ENCODE measurements around the gene KYNU.
A peak's percentile ranks its signal among the peaks of the same experiment; 100 is the strongest.
"Not testable (repeated sequence)": the region's sequence is repeated elsewhere in the genome, so short reads cannot be mapped to it uniquely, and the experiment has no call there.

Gene KYNU

DNA sequence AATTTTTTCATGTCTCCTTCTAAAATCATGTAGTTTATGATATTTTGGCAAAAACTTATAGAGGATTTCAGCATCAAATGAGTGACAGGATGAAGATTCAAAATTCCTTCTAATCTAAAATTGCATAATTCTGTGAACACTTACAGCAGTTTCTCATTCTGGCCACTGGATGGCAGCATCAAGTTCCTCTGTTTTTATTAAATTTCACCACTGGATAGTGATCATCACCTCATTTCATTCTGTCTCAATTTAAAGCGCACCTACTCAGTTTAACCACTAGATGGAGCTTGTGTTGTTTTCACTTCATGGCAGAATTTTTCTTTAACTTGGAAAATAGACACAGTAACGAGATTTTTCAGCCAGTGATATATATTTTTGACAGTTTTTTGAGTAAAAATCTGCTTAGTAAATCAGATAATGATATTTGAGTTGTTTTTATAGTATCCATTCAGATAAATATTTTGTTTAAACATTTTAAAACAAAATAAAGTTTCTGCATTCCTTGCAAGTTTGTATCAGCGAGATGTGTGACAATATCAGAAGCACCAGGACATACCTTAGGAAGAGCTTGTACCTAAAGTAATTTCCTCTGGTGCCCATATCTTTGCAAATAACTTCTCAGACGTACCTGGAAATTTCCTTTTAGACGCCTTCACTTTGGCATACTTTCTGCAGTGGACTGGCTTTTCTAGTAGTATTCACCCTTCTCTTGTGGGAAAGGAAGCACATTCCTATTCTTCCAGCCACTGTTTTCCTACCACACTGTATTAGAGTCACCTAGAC is 157.0 kb downstream of the KYNU start:
- TF ChIP-seq ZC3H10 (CRISPR knock-in tag; IDR thresholded peaks at IDR 0.05), result no peak
- no peak for TF ChIP-seq ISL1 (CRISPR knock-in tag; IDR thresholded peaks at IDR 0.05)
- TF ChIP-seq SNAI2 (CRISPR knock-in tag; IDR thresholded peaks at IDR 0.05), result no peak
- TF ChIP-seq, protein P1, sequence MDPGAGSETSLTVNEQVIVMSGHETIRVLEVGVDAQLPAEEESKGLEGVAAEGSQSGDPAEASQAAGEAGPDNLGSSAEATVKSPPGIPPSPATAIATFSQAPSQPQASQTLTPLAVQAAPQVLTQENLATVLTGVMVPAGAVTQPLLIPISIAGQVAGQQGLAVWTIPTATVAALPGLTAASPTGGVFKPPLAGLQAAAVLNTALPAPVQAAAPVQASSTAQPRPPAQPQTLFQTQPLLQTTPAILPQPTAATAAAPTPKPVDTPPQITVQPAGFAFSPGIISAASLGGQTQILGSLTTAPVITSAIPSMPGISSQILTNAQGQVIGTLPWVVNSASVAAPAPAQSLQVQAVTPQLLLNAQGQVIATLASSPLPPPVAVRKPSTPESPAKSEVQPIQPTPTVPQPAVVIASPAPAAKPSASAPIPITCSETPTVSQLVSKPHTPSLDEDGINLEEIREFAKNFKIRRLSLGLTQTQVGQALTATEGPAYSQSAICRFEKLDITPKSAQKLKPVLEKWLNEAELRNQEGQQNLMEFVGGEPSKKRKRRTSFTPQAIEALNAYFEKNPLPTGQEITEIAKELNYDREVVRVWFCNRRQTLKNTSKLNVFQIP (CRISPR knock-in tag; IDR thresholded peaks at IDR 0.05; ENCODE audit: borderline replicate concordance, low read depth), result no peak
- ATAC-seq, result peak; percentile 87

DNA sequence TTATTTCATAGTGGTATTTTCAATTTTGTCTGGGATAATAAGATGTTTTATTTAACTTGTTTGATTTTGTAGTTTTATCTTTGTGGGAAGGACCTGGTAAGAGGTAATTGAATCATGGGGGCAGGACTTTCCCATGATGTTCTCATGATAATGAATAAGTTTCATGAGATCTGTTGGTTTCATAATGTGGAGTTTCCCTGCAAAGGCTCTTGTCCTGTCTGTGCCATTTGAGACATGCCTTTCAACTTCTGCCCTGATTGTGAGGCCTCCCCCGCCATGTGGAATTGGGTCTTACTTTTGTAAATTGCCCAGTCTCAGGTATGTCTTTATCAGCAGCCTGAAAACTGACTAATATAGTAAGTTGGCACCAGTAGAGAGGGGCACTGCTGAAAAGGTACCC is 174.0 kb downstream of the KYNU start:
- TF ChIP-seq TOX (CRISPR knock-in tag; IDR thresholded peaks at IDR 0.05; ENCODE audit: borderline replicate concordance) (no peak), ZNF565 (CRISPR knock-in tag; conservative IDR thresholded peaks at IDR 0.05; ENCODE audit: low read depth) (no peak), GLIS3 (CRISPR knock-in tag; IDR thresholded peaks at IDR 0.05) (no peak)
- ATAC-seq, result no peak

DNA sequence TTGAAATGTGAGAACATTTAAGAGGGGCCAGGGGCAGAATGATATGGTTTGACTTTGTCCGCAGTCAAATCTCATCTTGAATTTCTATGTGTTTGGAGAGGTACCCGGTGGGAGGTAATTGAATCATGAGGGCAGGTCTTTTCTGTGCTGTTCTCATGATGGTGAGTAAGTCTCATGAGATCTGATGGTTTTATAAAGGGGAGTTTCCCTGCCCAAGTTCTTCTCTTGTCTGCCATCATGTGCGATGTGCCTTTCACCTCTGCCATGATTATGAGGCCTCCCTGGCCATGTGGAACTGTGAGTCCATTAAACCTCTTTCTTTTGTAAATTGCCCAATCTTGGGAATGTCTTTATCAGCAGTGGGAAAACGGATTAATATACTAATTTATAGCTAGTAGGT is 176.0 kb downstream of the KYNU start:
- not testable (repeated sequence) for ATAC-seq

DNA sequence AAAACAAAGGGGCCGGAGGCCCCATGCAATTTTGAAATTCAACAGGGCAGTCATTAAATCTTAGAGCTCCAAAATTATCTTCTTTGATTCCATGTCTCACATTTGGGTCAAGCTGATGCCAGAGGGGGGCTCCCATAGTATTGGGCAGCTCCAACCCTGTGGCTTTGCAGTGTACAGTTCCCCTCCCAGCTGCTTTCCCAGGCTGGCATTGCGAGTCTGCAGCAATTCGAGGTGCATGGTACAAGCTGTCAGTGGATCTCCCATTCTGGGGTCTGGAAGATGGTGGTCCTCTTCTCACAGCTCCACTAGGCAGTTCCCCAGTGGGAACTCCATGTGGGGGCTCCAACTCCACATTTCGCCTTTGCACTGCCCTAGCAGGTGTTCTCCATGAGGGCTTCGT is 179.1 kb downstream of the KYNU start:
- no peak for ATAC-seq
- no peak for TF ChIP-seq SNAI2 (CRISPR knock-in tag; IDR thresholded peaks at IDR 0.05)
- TF ChIP-seq TOX (CRISPR knock-in tag; IDR thresholded peaks at IDR 0.05; ENCODE audit: borderline replicate concordance), result no peak
- no peak for TF ChIP-seq GLIS3 (CRISPR knock-in tag; IDR thresholded peaks at IDR 0.05)
- no peak for TF ChIP-seq TCF4 (CRISPR knock-in tag; IDR thresholded peaks at IDR 0.05; ENCODE audit: borderline replicate concordance)
- TF ChIP-seq ZNF8 (CRISPR knock-in tag; IDR thresholded peaks at IDR 0.05), result no peak
- TF ChIP-seq, protein P2, sequence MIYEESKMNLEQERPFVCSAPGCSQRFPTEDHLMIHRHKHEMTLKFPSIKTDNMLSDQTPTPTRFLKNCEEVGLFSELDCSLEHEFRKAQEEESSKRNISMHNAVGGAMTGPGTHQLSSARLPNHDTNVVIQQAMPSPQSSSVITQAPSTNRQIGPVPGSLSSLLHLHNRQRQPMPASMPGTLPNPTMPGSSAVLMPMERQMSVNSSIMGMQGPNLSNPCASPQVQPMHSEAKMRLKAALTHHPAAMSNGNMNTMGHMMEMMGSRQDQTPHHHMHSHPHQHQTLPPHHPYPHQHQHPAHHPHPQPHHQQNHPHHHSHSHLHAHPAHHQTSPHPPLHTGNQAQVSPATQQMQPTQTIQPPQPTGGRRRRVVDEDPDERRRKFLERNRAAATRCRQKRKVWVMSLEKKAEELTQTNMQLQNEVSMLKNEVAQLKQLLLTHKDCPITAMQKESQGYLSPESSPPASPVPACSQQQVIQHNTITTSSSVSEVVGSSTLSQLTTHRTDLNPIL (CRISPR knock-in tag; IDR thresholded peaks at IDR 0.05; ENCODE audit: low read depth), result no peak

DNA sequence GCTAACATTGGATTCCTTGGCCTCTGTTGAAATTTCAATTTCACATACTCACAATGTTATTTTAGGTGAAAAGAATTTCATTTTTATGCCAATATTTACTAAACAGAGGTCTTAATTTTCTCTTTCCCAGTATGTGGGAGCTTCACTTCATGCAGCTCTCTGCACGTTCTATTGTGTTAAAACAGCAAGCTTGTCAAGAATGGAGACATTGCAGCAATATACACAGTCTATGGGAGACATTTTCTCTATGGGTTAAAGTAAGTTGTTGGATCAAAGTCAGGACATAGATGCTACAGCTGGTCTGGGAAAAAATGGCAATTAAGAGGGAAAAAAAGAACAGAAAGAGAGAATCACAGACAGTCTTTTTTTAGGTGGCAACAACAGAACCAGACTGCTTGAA is 181.4 kb downstream of the KYNU start:
- no peak for ATAC-seq
- TF ChIP-seq, protein P1 (CRISPR knock-in tag; IDR thresholded peaks at IDR 0.05; ENCODE audit: borderline replicate concordance, low read depth), result no peak
- no peak for TF ChIP-seq BACH2 (CRISPR knock-in tag; IDR thresholded peaks at IDR 0.05; ENCODE audit: borderline replicate concordance)
- no peak for TF ChIP-seq RARB (CRISPR knock-in tag; IDR thresholded peaks at IDR 0.05)
- TF ChIP-seq ZNF8 (CRISPR knock-in tag; IDR thresholded peaks at IDR 0.05), result no peak
- TF ChIP-seq ESRRG (CRISPR knock-in tag; IDR thresholded peaks at IDR 0.05), result no peak
- TF ChIP-seq GLIS3 (CRISPR knock-in tag; IDR thresholded peaks at IDR 0.05), result no peak
- TF ChIP-seq ZFP3 (CRISPR knock-in tag; IDR thresholded peaks at IDR 0.05), result no peak
- TF ChIP-seq, protein P3, sequence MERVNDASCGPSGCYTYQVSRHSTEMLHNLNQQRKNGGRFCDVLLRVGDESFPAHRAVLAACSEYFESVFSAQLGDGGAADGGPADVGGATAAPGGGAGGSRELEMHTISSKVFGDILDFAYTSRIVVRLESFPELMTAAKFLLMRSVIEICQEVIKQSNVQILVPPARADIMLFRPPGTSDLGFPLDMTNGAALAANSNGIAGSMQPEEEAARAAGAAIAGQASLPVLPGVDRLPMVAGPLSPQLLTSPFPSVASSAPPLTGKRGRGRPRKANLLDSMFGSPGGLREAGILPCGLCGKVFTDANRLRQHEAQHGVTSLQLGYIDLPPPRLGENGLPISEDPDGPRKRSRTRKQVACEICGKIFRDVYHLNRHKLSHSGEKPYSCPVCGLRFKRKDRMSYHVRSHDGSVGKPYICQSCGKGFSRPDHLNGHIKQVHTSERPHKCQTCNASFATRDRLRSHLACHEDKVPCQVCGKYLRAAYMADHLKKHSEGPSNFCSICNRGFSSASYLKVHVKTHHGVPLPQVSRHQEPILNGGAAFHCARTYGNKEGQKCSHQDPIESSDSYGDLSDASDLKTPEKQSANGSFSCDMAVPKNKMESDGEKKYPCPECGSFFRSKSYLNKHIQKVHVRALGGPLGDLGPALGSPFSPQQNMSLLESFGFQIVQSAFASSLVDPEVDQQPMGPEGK (CRISPR knock-in tag; IDR thresholded peaks at IDR 0.05; ENCODE audit: borderline replicate concordance), result no peak
- no peak for TF ChIP-seq ZNF70 (CRISPR knock-in tag; IDR thresholded peaks at IDR 0.05)
- TF ChIP-seq CSDC2 (CRISPR knock-in tag; IDR thresholded peaks at IDR 0.05), result no peak
- TF ChIP-seq ZC3H10 (CRISPR knock-in tag; IDR thresholded peaks at IDR 0.05), result no peak
- TF ChIP-seq, protein P4, sequence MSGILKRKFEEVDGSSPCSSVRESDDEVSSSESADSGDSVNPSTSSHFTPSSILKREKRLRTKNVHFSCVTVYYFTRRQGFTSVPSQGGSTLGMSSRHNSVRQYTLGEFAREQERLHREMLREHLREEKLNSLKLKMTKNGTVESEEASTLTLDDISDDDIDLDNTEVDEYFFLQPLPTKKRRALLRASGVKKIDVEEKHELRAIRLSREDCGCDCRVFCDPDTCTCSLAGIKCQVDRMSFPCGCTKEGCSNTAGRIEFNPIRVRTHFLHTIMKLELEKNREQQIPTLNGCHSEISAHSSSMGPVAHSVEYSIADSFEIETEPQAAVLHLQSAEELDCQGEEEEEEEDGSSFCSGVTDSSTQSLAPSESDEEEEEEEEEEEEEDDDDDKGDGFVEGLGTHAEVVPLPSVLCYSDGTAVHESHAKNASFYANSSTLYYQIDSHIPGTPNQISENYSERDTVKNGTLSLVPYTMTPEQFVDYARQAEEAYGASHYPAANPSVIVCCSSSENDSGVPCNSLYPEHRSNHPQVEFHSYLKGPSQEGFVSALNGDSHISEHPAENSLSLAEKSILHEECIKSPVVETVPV (CRISPR knock-in tag; IDR thresholded peaks at IDR 0.05), result no peak
- TF ChIP-seq ARNTL (CRISPR knock-in tag; IDR thresholded peaks at IDR 0.05; ENCODE audit: borderline replicate concordance, low read depth), result no peak
- no peak for TF ChIP-seq ZNF565 (CRISPR knock-in tag; conservative IDR thresholded peaks at IDR 0.05; ENCODE audit: low read depth)
- no peak for TF ChIP-seq ZFP30 (CRISPR knock-in tag; IDR thresholded peaks at IDR 0.05)
- TF ChIP-seq PPARA (CRISPR knock-in tag; IDR thresholded peaks at IDR 0.05; ENCODE audit: borderline replicate concordance), result no peak
- TF ChIP-seq, protein P2 (CRISPR knock-in tag; IDR thresholded peaks at IDR 0.05; ENCODE audit: low read depth), result no peak
